ENCODE results near the gene ACSBG1. TPM values are rescaled to one million over a fixed set of nuclear protein-coding genes. Genes with fewer than 3 reads are reported as not detected.

Gene ACSBG1
- 0.05 TPM for polyA plus RNA-seq (2013, experiment 1 of 2; ENCODE audit: insufficient read length)
- polyA plus RNA-seq (2013, experiment 2 of 2; ENCODE audit: insufficient read length): 0.16 TPM

- DNase-seq: no peak
Measured at GRCh38 chr15:78234515-78235040, at the start of gene ACSBG1. Gene ACSBG1, minus strand, starts transcription at chr15:78234565. Its CDS starts 64 bp downstream, at chr15:78234501.

GRCh38 chr15:78282324-78282723 lies 48.0 kb upstream of the ACSBG1 start:
- peak; percentile 87 for DNase-seq

GRCh38 chr15:78280319-78281072 lies 46.1 kb upstream of the ACSBG1 start:
- DNase-seq: peak; percentile 58

GRCh38 chr15:78276064-78276943 lies 41.9 kb upstream of the ACSBG1 start:
- no peak for DNase-seq

- no peak for DNase-seq
Measured at GRCh38 chr15:78274994-78275393, 40.6 kb upstream of the ACSBG1 start.

- DNase-seq: no peak
Measured at GRCh38 chr15:78272776-78273175, 38.4 kb upstream of the ACSBG1 start.

GRCh38 chr15:78272316-78272715 lies 38.0 kb upstream of the ACSBG1 start:
- no peak for DNase-seq

GRCh38 chr15:78266806-78267205 lies 32.4 kb upstream of the ACSBG1 start:
- no peak for DNase-seq

GRCh38 chr15:78266229-78266628 lies 31.9 kb upstream of the ACSBG1 start:
- no peak for DNase-seq

- DNase-seq: peak; percentile 51
Measured at GRCh38 chr15:78265752-78266224, 31.4 kb upstream of the ACSBG1 start.

- no peak for DNase-seq
Measured at GRCh38 chr15:78265137-78265460, 30.7 kb upstream of the ACSBG1 start.

- peak; percentile 46 for DNase-seq
Measured at GRCh38 chr15:78264304-78265136, 30.2 kb upstream of the ACSBG1 start, which contains the start of gene DNAJA4. Gene DNAJA4, plus strand, starts transcription at chr15:78264562. Its CDS starts 202 bp downstream, at chr15:78264764.

- DNase-seq: no peak
Measured at GRCh38 chr15:78263907-78264303, 29.5 kb upstream of the ACSBG1 start.

- no peak for DNase-seq
Measured at GRCh38 chr15:78263351-78263781, 29.0 kb upstream of the ACSBG1 start.

- no peak for DNase-seq
Measured at GRCh38 chr15:78261062-78261461, 26.7 kb upstream of the ACSBG1 start.

GRCh38 chr15:78260489-78260888 lies 26.1 kb upstream of the ACSBG1 start:
- DNase-seq: no peak

GRCh38 chr15:78259232-78259631 lies 24.9 kb upstream of the ACSBG1 start:
- DNase-seq: no peak

- no peak for DNase-seq
Measured at GRCh38 chr15:78257681-78258080, 23.3 kb upstream of the ACSBG1 start.

GRCh38 chr15:78256044-78256437 lies 21.7 kb upstream of the ACSBG1 start:
- DNase-seq: no peak

GRCh38 chr15:78255421-78256043 lies 21.2 kb upstream of the ACSBG1 start:
- DNase-seq: no peak

- DNase-seq: no peak
Measured at GRCh38 chr15:78251136-78251535, 16.8 kb upstream of the ACSBG1 start.

- no peak for DNase-seq
Measured at GRCh38 chr15:78249131-78249530, 14.8 kb upstream of the ACSBG1 start.
